RPMI8226 (cell line): ENCODE results near the gene DFFB.
"Not testable (repeated sequence)": the region's sequence is repeated elsewhere in the genome, so short reads cannot be mapped to it uniquely, and the experiment has no call there.

Experiments
- DNase-seq: peaks from one replicate; pipeline ENCODE4 v3.0.0-alpha.2; 2015

DFFB gene

DNA sequence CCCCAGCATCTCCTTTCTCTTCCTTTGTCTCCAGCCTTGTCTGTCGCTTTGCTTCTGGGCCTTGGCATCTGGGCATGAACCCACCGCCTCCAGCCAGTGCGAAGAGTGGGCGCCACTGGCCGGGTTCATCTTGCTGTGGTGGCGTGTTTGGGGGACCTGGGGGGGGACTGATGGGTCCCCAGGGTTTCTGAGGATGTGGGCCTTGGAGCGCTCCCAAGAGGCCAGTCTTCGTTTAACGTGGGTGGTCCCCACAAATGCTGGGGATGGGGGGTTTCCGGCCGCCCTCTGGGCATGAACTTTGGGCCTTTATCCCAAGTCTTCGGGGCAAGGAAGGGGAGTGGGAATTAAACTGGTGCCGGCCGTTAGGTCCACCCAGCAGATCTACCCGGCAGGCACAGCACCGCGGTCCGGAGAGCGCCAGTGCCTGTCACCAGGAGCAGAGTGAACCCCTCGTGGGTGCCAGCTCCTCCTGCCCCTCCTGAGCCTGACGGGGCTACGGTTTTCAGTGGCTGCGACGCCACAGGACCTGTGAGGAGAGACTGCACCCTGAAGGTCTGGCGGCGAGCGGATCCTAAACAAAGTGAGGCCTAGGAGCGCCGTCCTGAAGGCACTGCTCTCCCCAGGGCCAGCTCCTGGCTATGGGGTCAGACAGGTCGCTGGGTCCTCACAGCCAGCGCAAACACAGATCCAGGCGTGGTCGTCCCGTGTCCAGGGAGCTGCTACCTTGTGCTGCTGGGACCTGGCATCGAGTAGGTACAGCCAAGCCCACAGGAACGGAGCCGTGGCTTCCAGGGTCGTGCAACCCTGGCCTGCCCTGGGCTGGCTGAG is 54.9 kb downstream of the DFFB start:
- DNase-seq = no peak

DNA sequence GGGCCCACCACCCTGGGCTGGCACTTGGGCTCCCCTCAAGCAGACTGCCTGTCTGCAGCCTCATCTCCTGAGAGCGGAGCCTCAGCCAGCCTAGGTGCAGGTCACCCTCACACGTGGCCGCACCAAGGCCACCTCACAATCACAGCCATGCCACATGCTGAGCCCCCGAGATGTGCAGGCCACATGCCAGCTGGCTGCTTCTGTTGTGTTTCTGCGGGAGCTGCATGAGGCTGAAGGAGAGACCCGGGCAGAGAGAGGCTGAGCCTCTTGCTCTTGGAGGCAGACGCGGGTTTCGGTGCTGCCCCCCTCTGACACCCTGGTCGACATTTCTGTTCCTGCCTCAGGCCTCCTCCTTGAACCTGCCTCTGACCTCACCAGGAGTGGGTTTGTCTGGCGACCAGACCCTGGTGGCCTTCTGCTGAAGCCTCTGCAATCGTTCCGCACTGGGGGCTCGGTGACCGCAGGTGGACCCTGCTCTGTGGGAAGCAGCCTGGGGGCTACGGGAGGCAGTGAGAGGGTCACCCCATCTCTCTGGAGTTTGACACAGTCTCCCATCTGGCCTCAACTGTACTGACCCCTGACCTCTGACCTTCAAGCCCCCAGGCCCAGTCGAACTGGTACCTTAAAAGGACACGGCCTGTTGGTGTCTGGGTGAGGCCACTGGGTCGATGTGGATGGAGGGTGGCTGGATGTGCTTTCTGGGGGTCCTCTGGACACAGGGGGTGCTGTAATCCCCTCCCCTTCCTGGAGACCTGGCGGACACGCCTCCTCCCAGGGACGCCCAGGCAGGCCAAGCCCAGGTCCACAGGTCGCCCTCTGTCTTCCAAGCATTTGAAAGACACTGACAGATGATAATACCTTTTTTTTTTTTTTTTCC is 55.8 kb downstream of the DFFB start:
- DNase-seq = no peak

- DNase-seq = no peak
Measured at GRCh38 chr1:3914331-3914851, 57.1 kb downstream of the DFFB start.

DNA sequence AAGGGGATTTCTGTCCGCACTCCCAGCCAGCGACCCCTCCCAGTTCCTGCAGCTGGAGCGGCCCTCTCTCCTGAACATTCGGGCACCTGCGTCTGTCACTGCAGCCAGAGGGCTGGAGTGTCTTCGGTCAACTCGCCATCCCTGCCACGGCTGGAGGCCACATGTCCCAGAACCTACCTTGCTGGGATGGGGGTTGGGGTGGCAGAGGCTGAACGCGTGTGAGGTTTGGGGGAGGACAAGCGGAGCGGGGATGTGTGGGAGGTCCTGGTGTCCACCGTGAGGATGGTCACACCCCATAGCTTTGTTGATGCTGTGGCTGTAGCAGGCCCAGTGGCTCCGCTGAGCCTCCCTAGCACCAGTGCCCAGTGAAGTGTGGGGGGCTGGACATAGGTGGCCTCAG is 57.6 kb downstream of the DFFB start:
- DNase-seq = no peak

DNA sequence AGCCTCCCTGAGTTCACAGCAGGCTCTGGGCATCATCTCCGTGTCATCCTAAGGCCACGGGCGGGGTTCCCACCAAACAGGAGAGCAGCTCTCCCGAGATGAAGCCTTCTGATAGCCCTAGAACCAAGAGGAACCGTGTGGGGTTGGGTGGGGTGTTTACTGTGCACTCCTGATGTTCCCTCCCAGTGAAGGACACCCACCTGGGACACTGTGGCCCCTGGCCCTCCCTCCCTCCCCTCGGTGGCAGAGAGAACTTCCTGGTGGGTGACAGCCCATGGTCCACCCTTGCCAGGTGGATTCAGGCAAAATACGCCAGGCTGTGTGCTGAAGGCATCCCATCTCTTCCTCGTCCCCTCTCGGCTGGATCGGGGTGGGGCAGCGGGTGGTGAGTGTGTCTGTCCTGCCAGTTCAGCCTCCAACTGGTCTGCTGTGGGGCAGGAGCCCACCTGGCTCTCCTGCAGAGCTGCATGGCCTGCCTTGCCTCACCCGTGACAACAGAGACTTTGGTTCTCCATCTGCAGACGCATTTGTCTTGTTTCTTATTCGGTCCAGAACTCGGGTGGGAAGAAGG is 58.4 kb downstream of the DFFB start:
- DNase-seq = no peak

GRCh38 chr1:3917761-3918160 is 60.5 kb downstream of the DFFB start:
- no peak for DNase-seq

DNA sequence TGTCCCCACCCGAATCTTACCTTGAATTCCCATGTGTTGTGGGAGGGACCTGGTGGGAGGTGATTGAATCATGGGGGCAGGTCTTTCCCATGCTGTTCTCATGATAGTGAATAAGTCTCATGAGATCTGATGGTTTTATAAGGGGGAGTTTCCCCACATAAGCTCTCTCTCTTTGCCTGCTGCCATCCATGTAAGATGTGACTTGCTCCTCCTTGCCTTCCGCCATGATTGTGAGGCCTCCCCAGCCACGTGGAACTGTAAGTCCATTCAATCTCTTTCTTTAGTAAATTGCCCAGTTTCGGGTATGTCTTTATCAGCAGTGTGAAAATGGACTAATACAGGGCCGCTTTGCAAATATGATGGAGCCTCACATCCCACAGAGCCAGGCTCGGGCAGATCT is 61.1 kb downstream of the DFFB start:
- DNase-seq = not testable (repeated sequence)

GRCh38 chr1:3918966-3919611 is 61.8 kb downstream of the DFFB start:
- DNase-seq = no peak

DNA sequence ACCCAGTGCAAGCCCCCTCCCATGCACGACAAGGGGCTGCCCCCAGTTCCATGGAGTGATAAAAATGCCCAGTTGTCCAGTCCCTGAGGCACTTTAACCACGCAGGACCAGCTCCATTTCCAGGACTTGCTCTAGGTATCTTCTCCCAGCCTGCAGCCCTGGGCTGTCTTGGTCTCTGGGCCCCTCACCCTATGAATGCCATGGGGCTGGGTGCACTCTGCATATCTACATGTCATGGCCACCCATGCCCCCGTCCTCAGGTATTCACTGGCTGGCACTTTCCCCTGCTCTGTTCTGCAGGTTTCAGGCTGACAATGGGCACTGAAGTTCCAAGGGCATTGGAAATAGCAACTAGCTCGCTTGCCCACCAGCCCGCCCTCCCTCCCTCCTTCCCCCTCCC is 62.4 kb downstream of the DFFB start:
- no peak for DNase-seq

- no peak for DNase-seq
Measured at GRCh38 chr1:3921765-3922164, 64.5 kb downstream of the DFFB start.

GRCh38 chr1:3922201-3922725 is 65.0 kb downstream of the DFFB start:
- DNase-seq = no peak

DNA sequence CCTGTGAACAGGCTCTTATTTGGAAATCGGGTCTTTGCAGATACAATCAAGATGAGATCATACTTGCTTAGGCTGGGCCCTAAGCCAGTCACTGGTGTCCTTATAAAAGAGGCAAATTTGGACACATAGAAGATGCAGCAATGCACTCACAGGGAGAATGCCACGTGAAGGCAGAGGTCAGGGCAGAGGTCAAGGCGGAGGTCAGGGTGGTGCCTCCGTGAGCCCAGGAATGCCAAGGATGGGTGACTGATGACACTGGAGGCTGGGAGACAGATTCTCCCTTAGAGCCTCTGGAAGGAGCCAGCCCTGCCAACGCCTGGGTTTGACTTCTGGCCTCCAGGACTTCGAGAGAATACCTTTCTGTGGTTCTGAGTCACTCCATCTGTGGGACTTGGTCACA is 65.6 kb downstream of the DFFB start:
- no peak for DNase-seq

DNA sequence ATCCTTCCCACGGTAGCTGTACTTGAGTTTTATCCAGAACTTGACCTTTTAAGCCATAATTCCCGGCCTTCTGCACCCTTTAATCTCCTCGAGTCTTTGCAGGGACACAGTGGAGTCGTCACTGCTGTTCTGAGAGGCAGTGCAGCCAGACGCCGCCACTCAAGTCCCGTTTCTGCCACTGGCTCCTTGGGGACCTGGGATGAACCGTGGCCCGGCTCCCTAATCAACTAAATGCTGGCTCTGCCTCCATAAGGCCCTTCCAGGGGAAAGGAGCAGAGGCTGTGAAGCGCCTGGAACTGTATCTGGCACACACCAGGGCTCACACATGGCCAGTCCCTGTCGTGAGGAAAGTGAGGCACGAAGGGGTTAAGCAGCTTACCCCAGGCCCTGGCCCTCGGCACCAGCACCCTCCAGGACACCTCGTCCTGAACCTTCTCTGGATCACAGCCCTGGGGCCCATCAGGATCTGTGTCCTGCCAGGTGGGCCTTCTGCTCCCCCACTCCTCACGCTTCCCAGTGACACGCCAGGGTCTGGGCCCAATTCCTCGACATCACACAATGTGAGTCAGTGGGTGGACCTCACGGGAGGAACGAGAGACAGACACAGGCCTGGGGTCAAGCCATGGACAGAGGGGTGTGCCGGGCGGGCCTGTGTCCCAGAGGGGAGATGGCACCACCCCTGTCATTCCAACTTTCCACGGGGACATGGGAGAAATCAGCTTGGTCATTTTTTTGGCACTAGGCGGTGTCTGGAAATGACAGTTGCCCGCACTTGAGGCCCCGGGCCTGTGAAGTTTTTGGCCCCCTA is 66.3 kb downstream of the DFFB start:
- no peak for DNase-seq

- no peak for DNase-seq
Measured at GRCh38 chr1:3924186-3924824, 67.0 kb downstream of the DFFB start.

DNA sequence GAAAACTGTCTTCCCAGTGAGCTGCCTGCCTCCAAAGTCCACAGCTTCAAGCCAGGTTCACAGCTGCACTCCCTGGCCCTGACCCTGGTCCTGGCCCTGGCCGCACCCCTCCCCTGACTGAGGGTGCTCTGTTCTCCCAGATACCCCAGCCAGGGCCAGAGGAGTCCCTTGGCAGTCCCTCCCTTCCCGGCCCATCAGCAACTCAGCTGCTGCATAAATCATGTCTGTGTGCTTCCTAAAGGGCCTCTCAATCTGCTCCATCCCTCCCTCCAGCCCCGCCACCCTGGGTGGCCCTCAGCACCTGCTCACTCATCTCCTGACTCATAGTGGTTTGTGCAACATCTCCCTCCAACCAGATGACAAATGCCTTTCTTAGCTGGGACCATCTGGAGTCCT is 67.5 kb downstream of the DFFB start:
- DNase-seq = peak; percentile 48

- no peak for DNase-seq
Measured at GRCh38 chr1:3925256-3925655, 68.0 kb downstream of the DFFB start.

- DNase-seq = no peak
Measured at GRCh38 chr1:3925762-3926161, 68.5 kb downstream of the DFFB start.

DNA sequence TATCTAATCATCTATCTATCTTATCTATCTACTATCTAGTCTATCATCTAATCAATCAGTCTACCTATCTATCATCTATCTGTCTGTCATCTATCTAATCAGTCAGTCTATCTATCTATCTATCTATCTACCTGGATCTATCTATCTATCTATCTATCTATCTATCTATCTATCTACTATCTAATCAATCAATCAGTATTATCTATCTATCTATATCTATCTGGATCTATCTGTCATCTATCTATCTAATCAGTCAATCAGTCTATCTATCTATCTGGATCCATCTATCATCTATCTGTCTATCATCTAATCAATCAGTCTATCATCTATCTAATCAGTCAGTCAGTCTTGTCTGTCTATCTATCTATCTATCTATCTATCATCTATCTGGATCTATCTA is 69.7 kb downstream of the DFFB start:
- no peak for DNase-seq

DNA sequence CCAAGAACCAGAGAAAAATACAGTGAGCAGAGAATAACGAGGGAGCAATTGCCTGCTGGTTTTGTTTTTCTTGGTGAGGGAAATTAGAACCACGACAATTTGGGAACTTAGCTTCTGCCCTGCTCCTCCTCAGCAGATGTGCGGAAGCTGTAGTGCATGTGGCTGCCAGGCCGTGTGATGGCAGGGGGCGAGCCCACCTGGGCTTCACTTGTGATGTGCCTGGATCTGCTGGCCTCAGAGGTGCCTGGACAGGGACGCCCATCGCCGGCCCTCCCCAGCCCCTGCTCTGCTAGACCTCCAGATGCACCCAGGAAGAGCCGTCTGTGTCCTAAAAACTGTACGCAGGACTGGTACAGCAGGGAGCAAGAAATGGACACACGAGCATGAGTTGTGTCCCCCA is 71.3 kb downstream of the DFFB start:
- no peak for DNase-seq

GRCh38 chr1:3929126-3929525 is 71.8 kb downstream of the DFFB start:
- DNase-seq = no peak

DNA sequence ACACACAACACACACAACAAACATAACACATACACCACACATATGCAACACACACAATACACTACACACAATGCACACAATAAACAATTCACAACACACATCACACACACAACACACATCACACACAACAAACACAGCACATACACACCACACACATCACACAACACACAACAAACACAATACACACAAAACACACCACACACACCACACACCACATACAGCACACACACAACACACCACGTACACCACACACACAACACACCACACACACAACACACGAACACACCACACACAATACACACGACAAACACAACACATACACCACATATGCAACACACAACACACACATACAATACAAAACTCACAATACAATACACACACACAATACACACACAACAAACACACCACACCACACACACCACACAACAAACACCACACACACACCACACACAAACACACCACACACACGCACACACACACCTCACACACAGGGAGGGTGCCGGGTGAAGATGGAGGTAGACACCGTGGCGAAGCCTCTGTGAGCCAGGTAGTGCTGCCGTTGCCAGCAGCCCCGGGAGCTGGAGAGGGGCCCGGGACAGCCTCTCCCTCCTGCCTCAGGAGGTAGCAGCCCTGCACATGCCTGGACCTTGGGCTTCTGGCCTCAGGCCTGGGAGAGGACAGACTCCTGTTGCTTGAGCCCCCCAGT is 73.2 kb downstream of the DFFB start:
- no peak for DNase-seq
